CD4-positive, alpha-beta T cell treated with Interleukin-4 for 4 hours (primary cell): ENCODE results near the gene FEZ2.

Experiments used
- DNase-seq: peaks from one replicate; pipeline ENCODE4 v3.0.0-alpha.2; 2020

FEZ2 gene

GRCh38 chr2:36586672-36587071, 11.3 kb downstream of the FEZ2 start:
- no peak for DNase-seq

GRCh38 chr2:36584148-36584794, 13.7 kb downstream of the FEZ2 start:
- DNase-seq, result no peak

DNA sequence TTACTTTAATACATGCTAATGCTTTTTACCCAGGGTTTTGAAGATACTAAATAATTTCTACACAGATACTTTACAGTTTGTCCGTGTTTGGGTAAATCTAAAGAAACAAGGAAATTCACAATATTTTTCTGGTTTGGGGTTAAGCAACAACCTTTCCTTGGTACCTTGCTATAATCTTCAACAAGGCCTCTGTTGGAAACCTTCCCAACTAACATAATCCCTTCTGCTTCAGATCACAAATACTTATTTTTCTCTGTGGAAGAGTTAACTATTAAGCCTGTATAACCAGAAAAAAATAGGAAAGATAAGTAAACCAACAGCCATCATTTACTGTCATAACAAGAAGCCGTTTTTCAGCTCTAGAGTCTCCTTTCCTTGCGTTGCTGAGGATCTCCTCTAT, 15.0 kb downstream of the FEZ2 start:
- DNase-seq, result no peak

GRCh38 chr2:36582538-36582937, 15.4 kb downstream of the FEZ2 start:
- DNase-seq, result no peak

DNA sequence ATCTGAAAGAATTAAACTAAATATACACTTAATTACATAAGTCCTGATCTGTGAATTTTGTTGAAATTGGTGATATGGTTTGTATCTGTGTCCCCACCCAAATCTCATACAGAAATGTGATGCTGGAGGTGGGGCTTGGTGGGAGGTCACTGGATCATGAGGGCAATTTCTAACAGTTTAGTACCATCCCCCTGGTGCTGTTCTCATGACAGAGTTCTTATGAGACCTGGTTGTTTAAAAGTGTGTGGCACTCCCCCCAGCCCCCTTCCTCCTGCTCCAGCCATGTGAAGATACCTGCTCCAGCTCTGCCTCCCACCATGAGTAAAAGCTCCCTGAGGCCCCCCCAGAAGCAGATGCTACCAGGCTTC, 18.7 kb downstream of the FEZ2 start:
- DNase-seq, result no peak

DNA sequence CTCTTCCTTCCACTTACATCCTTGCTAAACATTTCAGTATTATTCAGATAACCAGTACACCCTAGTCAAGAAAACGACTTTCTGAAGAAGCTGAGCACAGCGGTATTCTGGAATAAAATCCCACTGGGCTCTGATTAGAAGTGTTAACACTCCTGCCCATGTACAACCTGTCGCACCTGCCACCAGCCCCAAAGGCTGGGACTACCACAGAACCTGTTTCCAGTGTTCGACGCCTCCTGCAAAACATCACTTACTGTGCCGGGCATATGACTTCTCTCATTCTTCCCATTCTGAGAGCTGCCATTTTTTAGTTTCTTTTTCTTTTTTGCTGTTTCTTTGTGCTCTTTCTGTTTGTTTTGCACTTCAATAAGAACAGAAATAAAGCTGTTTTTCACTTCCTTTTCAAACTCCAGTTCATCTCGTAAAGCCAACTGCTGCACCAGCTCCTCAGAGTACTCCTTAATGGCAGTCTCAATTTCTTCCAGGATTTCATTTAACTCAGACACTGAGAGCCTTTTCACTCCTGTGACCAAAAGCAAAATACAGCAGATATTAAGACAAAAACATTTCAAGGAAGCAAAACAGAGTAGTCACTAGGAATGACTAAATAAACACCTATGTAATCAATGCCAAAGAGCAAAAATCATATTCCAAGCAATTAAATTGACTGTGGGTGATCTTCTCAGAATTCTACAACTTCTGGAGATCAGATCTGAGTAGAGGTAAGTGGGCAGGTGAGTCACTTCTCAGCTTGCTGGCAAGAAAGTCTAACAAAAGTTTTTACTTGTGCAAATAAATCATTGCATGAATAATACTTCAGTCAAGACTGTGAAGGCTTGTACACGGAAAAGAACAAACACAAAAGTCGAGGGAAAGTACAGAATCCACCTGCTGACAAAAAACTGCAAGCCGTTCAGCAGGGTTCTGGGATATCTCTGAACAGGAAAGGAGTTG, 19.3 kb downstream of the FEZ2 start:
- DNase-seq, result no peak

DNA sequence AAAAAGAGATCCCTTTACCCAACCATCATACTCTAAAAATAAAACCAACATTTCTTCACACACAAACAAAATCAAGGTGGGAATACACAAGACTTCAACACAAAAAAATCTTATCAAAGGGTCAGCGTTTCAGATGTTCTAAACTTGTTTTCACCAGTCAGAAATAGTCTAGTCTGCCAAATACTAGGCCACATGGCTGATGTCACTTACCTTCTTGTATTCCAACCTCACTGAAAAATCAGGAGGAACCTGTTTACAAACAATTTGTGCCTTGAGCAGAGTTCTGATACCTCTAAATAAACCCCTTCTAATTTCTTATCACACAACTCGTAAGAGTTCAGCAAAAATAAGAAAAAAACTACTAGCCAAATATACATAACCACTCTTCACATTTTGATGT, 20.1 kb downstream of the FEZ2 start:
- DNase-seq, result no peak

DNA sequence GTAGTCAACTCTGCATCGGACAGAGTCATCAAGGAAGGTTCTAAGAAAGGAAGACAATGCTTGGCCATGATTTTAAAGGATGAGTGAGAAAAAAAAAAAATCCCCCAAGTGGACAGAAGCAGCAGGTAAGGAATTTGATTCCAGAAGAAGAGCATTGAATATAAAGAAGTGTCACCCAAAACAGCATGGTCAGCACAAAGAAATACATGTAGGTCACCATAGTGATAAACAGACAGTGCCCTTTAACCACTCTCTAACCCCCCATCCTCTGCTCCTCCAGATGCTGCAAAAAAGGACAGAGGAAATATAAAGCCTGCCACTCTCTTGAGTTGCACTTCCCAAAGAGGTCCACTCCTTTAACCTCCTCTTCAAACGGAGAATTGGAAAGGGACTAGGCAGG, 23.4 kb downstream of the FEZ2 start:
- DNase-seq, result no peak

DNA sequence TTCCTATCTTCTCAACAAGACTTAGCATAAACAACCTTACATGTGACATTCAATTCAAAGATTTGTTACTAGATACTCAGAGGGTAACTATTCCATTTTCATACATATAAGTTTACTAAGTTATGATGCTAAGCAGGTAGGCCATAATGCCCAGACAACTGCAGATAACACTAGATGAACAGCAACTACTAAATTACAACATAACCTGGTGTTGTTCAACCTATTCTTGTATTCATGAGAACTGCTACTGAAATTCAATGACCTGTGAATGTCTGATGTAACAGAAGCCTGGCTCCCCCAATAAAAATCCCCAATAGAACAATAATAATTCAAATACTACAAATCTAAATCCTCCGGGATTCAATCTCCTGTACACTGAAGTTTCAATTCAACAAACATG, 24.8 kb downstream of the FEZ2 start:
- no peak for DNase-seq

- no peak for DNase-seq
These were observed 25.3 kb downstream of the FEZ2 start for GRCh38 chr2:36572719-36573059.

GRCh38 chr2:36572054-36572718, 25.8 kb downstream of the FEZ2 start:
- no peak for DNase-seq

DNA sequence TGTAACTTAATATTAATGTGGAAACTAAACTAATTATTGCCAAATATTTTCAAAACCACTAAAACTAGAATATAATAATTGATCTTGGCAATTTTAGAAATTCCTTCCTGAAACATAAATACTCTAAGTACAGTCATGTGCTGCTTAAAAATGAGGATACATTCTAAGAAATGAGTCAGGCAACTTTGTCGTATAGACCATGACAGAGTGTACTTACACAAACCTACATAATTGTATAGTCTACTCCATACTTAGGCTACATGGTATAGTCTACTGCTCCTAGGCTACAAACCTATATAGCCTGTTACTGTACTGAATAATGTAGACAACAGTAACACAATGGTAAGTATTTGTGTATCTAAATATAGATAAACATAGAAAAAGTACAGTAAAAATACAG, 27.6 kb downstream of the FEZ2 start:
- no peak for DNase-seq

DNA sequence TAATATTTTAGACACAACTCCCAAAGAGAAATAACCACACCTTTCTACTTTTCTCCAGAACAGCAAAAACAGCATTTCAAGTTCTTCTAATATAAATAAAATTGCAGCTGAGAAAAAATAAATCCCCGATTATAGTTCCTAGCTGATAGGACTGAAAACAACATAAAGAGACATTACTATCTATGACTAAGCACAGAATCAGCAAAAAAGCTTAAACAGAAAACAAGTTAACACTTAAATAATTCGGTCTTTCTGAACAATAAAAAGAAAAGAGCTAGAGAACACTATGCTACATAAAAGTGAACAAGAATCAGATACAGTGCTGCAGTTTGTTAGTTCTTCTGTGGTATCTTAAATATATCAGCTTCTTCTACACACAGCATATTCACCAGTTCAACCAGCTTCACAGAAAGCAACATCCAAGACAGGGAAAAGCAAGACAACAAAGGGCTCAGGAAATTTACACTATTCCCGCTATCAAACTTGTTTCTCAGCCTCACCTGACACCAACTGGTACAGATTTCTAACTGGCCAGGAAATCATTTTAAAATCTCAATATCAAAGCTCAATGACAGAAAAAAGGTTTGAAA, 28.6 kb downstream of the FEZ2 start:
- DNase-seq, result no peak

- DNase-seq, result no peak
These were observed 29.3 kb downstream of the FEZ2 start for GRCh38 chr2:36568516-36569246.

DNA sequence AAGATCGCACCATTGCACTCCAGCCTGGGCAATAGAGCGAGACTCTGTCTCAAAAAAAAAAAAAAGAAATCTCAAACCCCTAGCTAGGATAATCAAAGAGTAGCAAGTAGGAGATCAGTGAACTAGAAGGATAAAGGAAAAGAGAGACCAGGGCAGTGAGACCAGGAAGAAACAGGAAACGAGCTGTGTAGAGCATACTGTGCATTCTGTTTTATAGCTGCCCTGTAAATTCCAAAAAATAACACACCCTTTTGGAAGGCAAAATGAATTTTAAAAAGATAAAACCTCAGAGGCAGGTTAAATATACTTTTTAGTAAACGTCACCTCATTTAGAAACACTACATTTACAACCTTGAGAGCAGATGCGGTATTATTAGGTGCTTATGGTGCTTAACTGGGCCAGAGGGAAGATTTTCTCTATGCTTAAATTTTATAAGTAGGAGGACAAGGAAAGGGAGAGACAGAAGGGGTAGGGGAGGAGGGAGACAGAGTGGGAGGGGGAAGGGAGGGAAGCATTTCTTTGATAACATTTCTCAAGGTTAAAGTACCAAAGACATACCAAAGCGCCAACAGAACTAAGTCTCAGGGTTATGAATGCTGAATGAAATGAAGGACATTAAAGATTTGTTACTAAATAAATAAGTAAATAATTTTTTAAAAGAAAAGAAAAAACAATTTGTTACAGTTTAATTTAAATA, 30.1 kb downstream of the FEZ2 start:
- no peak for DNase-seq

- DNase-seq, result no peak
These were observed 31.1 kb downstream of the FEZ2 start for GRCh38 chr2:36566887-36567286.

DNA sequence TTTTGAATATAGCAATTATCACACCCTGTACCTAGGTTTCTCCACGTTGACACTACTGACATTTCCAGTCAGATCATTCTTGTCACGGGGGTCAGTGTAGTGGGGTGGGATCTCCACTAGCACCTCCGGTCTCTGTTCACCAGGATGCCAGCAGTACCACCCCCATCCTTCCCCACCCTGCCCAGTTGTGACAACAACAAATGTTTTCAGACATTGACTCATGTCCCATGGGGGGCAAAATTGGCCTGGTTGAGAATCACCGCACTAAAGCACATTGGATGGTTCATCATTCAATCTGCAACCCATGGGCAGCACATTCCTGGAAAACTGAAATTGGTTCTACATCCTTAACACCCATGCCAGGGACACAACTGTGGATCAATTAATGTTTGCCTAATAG, 32.3 kb downstream of the FEZ2 start:
- no peak for DNase-seq

DNA sequence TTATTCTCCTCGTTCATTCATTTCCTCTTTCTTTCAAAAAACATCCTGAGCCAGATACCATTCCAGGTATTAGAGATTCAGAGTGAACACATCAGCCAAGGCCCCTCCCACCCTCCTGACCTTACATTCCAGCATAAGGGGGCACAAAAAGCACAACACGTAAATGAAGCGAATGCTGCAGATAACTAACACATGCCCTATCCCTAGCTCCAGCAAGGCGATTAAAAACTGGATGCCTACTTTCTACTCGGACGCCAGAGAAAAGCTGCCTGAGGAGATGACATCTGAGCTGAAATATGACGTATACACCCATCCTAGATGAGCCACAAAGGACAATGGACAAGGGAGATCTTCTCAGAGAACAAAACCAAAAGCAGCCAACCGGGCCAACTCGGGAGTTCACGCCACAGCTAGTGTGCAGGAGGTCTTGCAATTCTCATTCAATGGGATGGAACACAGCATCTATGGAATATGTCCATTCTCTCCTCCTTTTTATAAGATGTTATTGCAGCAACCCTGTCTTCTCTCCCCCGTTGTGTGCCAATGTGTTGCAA, 33.5 kb downstream of the FEZ2 start:
- DNase-seq, result no peak

DNA sequence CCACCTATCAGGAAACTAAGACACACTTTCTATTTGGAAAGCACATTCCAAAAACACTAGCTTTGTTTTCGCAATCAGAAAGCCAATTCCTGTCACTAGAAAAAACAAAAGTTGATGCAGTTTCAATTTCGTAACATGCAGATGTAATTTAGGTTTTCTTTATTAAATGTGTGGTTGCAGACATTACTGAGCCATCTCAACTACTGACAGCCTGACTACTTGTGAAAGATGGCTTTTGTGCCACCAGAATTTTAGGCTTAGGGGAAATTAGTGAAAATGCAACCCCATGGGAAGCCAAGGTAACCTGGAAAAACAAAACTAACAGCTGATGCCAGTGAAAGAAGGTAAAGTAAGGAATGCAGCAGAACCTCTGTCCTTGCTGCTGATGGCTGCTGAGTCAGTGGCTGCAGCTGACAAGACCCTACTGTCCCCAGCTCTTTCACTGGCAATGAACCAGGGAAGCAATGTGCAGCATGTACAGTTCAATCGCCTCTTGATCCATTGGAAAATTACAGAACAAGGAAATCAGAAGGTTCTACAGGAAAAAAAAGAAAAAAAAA, 34.9 kb downstream of the FEZ2 start:
- no peak for DNase-seq

- no peak for DNase-seq
These were observed 35.7 kb downstream of the FEZ2 start for GRCh38 chr2:36562240-36562639.

DNA sequence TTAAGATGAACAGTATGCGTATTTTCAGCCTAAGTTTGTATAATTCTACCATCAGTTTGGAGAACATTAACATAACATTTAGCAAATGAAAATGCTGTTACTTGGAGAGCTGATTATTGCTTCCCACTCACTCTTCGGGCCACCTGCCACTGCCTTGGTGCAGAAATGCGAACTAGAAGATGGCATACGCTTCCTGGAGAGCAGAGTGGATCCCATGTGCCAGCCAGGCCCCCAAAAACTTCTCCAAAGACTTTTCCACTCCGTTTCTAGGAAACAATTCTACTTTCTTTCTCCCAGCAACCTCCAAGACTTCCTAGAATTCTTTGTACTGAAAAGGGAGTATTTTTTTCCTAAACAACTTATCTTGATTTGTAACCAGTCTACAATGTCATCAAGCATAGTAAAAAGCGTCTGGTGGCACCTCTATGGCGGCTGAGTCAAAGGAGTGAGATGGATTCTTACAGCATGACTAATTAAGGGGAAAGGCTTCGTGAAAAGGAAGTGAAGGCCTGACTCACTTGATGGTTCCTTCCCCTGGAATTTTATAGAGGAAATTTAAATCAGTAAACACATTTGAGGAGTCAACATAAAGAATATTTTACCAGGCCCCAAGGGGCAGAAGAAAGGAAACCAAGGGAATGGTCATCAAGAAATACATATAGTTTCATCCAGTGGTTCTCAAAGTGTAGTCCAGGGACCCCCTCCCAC, 36.6 kb downstream of the FEZ2 start:
- DNase-seq, result no peak
